Kidney (tissue), 14 donors: ENCODE measurements around the gene DLST. TPM values are rescaled to one million over a fixed set of nuclear protein-coding genes. Genes with fewer than 3 reads are reported as not detected.

Experiments
- DNase-seq, 5 donors: peaks; one replicate each; pipeline ENCODE4 v3.0.0-alpha.2; 2013 to 2020
- FAIRE-seq: peaks from 2 replicates; lab custom pipeline; 2012; peaks lifted over from hg19 to GRCh38; lab: Jason Lieb, UNC
- H3K27ac ChIP-seq, 2 donors: one replicate each; pipeline ENCODE4 v1.7.0; 2013; ENCODE audit warnings: low read depth in 2 of 2, low read length in 2 of 2, inconsistent platforms in 1 of 2
- H3K27me3 ChIP-seq: one replicate; pipeline ENCODE4 v1.7.1; 2013; ENCODE audit warnings: low read length, inconsistent platforms; ENCODE audit not compliant: control insufficient read depth, insufficient read depth
- H3K36me3 ChIP-seq, 3 donors: one replicate each; pipeline versions ENCODE4 v1.7.0 to v1.7.1; 2013; ENCODE audit warnings: low read length in 3 of 3, control low read depth in 1 of 3, inconsistent platforms in 1 of 3; ENCODE audit not compliant: insufficient read depth in 3 of 3, control insufficient read depth in 2 of 3
- H3K4me1 ChIP-seq, 3 donors: one replicate each; pipeline versions ENCODE4 v1.7.0 to v1.7.1; 2013; ENCODE audit warnings: low read length in 3 of 3, inconsistent platforms in 1 of 3, low read depth in 1 of 3; ENCODE audit not compliant: control insufficient read depth in 2 of 3, insufficient read depth in 2 of 3
- H3K4me3 ChIP-seq, 3 donors: one replicate each; pipeline versions ENCODE4 v1.7.0 to v1.8.1; 2013; ENCODE audit warnings: low read length in 3 of 3, control low read depth in 1 of 3, inconsistent platforms in 1 of 3
- H3K9ac ChIP-seq, 3 donors: one replicate each; pipeline versions ENCODE4 v1.7.0 to v1.7.1; 2013; ENCODE audit warnings: low read length in 3 of 3, control low read depth in 1 of 3, inconsistent platforms in 1 of 3
- H3K9me3 ChIP-seq, 3 donors: one replicate each; pipeline versions ENCODE4 v1.7.0 to v1.7.1; 2013; ENCODE audit warnings: low read length in 3 of 3, control low read depth in 1 of 3, inconsistent platforms in 1 of 3; ENCODE audit not compliant: control insufficient read depth in 2 of 3, insufficient read depth in 1 of 3
- intact Hi-C: fragments of 100-400 bp; cut with DNase I; formaldehyde crosslinking; loops from one replicate; pipeline ENCODE4 v1.11.1; 2022
- polyA plus RNA-seq: library from polyadenylated mRNA; stranded (reverse); fragments of 350-450 nt; fragmentation: Illumina TruSeq; extraction: RNeasy Lipid Tissue Mini Kit (QIAGEN cat#74804); gene quantifications from one replicate; pipeline ENCODE4 v1.2.3, GENCODE V29; 2014; ENCODE audit warnings: low read depth, low replicate concordance; ENCODE audit not compliant: insufficient read depth
- total RNA-seq: library from RNA; stranded (reverse); fragmentation: NEBNext Ultra II Directional; extraction: Animal tissue kit (Norgen Biotek cat#: 25700); gene quantifications from one replicate; pipeline ENCODE4 v1.2.1, GENCODE V29; 2021
- TF ChIP-seq, protein P1 (sequence below): IDR thresholded peaks from 3 replicates; pipeline ENCODE4 v1.5.1; 2012; ENCODE audit warnings: mild to moderate bottlenecking, moderate library complexity, borderline replicate concordance; ENCODE audit not compliant: insufficient read depth; ENCODE audit errors: extremely low read depth
- donor health status: control.
- donor health status: control.
- donor health status: control.
- donor health status: control.
- donor health status: control.
- donor health status: DM: yes; HTN: yes; CAD: no.
- donor health status: Normal renal cell carcinoma (clear cell type).

Gene DLST
- total and polyA plus RNA-seq, 2 donors from 2014 or later = 98.6 to 112 TPM

DNA sequence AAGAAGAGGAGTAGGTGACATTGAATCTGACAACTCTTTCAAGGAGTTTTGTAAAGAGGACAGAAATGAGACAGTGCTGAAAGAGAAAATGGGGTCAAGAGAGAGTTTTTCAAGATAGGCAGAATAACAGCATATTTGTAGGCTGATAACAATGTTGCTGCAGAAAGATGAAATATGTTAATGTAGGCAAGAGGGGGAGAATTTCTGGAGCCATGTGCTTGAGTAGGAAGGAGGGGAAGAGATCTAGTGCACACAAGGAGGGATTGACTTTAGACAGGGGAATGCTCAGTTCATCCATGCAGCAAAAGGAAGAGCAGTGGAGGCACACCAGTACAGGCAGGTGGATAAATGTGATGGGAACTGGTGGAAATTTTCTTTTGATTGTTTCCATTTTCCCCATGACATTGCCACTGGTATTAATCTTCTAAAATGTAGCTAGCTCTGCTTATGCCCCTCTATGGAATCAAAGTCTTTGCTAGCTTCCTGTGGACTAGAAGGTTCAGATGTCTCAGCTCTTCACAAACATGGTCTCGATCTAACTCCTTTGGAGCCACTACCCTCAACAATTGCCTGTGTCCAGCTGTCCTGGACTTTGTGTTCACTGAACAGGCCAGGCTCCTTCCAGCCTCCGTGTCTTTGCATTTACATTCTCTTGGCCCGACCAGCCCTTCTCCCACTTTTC is 14.9 kb upstream of the DLST start:
- intact Hi-C loops = no loop called here
- no peaks in the 10 kb centered on the region for H3K9me3 ChIP-seq
- FAIRE-seq = no peak

DNA sequence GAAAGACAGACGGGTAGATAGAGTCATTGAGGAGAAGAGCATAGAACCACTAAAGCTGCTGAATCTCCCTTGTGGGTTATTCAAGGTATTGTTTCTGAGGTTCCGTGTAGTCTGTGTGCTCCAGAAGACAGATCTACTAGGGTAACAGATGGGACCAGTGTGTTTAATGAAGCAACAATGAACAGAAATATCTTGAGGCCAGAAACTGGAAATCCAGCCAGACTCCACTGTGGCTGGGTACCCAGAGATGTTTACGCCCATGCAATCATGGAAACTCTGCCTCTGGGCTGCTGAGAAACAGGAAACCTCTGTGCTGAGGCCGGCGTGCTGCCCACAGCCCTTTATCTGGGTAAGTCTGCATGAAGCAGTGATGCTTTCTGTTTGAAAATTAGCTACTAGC is 14.0 kb upstream of the DLST start:
- FAIRE-seq (no peak), DNase-seq (no peak)
- H3K4me1 ChIP-seq = no peaks in the 10 kb centered on the region
- no peak overlapping the region for H3K4me3 ChIP-seq
- no peaks in the 10 kb centered on the region for H3K9me3 ChIP-seq
- no peak overlapping the region for H3K9ac ChIP-seq
- H3K27ac ChIP-seq = no peak overlapping the region
- no peaks in the 10 kb centered on the region for H3K27me3 ChIP-seq
- TF ChIP-seq, protein P1, sequence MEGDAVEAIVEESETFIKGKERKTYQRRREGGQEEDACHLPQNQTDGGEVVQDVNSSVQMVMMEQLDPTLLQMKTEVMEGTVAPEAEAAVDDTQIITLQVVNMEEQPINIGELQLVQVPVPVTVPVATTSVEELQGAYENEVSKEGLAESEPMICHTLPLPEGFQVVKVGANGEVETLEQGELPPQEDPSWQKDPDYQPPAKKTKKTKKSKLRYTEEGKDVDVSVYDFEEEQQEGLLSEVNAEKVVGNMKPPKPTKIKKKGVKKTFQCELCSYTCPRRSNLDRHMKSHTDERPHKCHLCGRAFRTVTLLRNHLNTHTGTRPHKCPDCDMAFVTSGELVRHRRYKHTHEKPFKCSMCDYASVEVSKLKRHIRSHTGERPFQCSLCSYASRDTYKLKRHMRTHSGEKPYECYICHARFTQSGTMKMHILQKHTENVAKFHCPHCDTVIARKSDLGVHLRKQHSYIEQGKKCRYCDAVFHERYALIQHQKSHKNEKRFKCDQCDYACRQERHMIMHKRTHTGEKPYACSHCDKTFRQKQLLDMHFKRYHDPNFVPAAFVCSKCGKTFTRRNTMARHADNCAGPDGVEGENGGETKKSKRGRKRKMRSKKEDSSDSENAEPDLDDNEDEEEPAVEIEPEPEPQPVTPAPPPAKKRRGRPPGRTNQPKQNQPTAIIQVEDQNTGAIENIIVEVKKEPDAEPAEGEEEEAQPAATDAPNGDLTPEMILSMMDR = no peak
- no peaks in the 10 kb centered on the region for H3K36me3 ChIP-seq
- intact Hi-C loops = no loop called here

More for the DNA sequence above, 14.9 kb upstream of the DLST start:
- no peak for DNase-seq
- no peak overlapping the region for H3K27ac ChIP-seq
- H3K4me1 ChIP-seq = no peaks in the 10 kb centered on the region
- H3K27me3 ChIP-seq = no peaks in the 10 kb centered on the region
- H3K36me3 ChIP-seq = no peaks in the 10 kb centered on the region
- no peak overlapping the region for H3K4me3 ChIP-seq
- H3K9ac ChIP-seq = no peak overlapping the region
- TF ChIP-seq, protein P1 = no peak

DNA sequence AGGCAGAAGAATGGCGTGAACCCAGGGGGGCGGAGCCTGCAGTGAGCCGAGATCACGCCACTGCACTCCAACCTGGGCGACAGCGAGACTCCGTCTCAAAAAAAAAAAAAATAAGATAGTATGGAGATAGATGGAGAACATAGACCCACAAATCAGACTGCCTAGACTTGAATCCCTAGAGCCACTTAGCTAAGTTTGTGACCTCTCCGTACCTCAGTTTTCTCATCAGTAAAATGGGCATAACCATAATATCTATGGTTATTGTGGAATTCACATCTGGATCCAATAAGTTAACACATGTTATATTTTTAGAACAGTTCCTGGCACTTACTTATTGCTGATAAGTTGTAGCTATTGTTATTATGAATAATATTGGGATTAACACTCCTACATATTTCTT is 13.0 kb upstream of the DLST start:
- FAIRE-seq (no peak), DNase-seq (no peak)
- Histone ChIP-seq H3K27me3 (no peaks in the 10 kb centered on the region), H3K9ac (no peak overlapping the region), H3K27ac (no peak overlapping the region), H3K9me3 (no peaks in the 10 kb centered on the region), H3K4me3 (no peak overlapping the region), H3K36me3 (no peaks in the 10 kb centered on the region), H3K4me1 (no peaks in the 10 kb centered on the region)
- TF ChIP-seq, protein P1 = no peak
- intact Hi-C loops = no loop called here

DNA sequence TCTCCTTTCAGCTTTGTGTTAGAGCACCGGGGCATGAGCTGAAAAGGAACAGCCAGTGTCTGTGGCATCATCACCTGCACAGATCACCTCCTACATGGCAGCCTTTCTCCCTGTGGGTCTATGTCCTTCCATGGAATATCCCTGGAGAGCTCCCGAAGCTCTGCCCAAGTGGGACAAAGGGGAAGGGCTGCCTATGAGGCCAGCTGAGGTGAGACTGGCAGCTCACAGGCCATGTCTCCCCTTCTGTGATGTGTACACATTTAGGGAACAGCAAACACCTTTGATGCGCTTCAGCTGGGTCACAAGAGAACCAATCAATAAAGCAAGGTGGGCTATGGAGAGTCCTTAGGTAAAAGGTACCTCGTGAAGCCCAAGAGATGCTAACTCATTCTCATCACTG is 9.9 kb upstream of the DLST start:
- TF ChIP-seq, protein P1 = no peak
- intact Hi-C loops = no loop called here
- no peaks in the 10 kb centered on the region for H3K4me1 ChIP-seq
- FAIRE-seq (no peak), DNase-seq (no peak)
- no peaks in the 10 kb centered on the region for H3K27me3 ChIP-seq
- no peak overlapping the region for H3K27ac ChIP-seq
- H3K9me3 ChIP-seq = no peaks in the 10 kb centered on the region
- H3K4me3 ChIP-seq = no peak overlapping the region
- no peak overlapping the region for H3K9ac ChIP-seq
- H3K36me3 ChIP-seq = no peaks in the 10 kb centered on the region
